Testis (tissue), 2 donors: ENCODE measurements around the gene WDR6.

Experiments used
- POLR2A ChIP-seq: fragments of 450-650 bp; IDR thresholded peaks from one replicate; pipeline ENCODE4 v1.6.1; 2017; ENCODE audit warnings: antibody characterized with exemption, mild to moderate bottlenecking, moderate library complexity
- TF ChIP-seq, protein P1 (sequence below), 3 experiments: fragments of 450-650 bp in 2 of 3; fragments of 200-600 bp in 1 of 3; sonication (generic) in 1 of 3; IDR thresholded peaks; one replicate each; pipeline ENCODE4 v1.5.1; 2016 to 2019; ENCODE audit warnings: antibody characterized with exemption in 3 of 3, mild to moderate bottlenecking in 2 of 3, moderate library complexity in 1 of 3

GRCh38 chr3:49025005-49025792, 18.0 kb downstream of the WDR6 start:
- TF ChIP-seq, protein P1, sequence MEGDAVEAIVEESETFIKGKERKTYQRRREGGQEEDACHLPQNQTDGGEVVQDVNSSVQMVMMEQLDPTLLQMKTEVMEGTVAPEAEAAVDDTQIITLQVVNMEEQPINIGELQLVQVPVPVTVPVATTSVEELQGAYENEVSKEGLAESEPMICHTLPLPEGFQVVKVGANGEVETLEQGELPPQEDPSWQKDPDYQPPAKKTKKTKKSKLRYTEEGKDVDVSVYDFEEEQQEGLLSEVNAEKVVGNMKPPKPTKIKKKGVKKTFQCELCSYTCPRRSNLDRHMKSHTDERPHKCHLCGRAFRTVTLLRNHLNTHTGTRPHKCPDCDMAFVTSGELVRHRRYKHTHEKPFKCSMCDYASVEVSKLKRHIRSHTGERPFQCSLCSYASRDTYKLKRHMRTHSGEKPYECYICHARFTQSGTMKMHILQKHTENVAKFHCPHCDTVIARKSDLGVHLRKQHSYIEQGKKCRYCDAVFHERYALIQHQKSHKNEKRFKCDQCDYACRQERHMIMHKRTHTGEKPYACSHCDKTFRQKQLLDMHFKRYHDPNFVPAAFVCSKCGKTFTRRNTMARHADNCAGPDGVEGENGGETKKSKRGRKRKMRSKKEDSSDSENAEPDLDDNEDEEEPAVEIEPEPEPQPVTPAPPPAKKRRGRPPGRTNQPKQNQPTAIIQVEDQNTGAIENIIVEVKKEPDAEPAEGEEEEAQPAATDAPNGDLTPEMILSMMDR (IDR thresholded peaks at IDR 0.05), result no peak
- TF ChIP-seq POLR2A, result no peak
